IPS-20b (cell line): ENCODE results near the gene GPRC5A.

Experiments
- H3K27ac ChIP-seq: one replicate; pipeline ENCODE4 v1.5.1; 2013; ENCODE audit warnings: low read length
- H3K27me3 ChIP-seq: 2 replicates; pipeline ENCODE4 v1.6.1; 2013; ENCODE audit warnings: mild to moderate bottlenecking, low read length, inconsistent platforms; ENCODE audit not compliant: insufficient read depth
- H3K36me3 ChIP-seq: 2 replicates; pipeline ENCODE4 v1.6.1; 2013; ENCODE audit warnings: low read depth, mild to moderate bottlenecking, inconsistent platforms, low read length, moderate library complexity; ENCODE audit not compliant: insufficient read depth
- H3K4me1 ChIP-seq: 2 replicates; pipeline ENCODE4 v1.6.1; 2013; ENCODE audit warnings: mild to moderate bottlenecking, control low read depth, inconsistent platforms, low read length, moderate library complexity; ENCODE audit not compliant: insufficient read depth
- H3K4me3 ChIP-seq: 2 replicates; pipeline ENCODE4 v1.5.1; 2013; ENCODE audit warnings: mild to moderate bottlenecking, low read length, inconsistent platforms
- H3K9ac ChIP-seq: 2 replicates; pipeline ENCODE4 v1.6.1; 2013; ENCODE audit warnings: low read depth, mild to moderate bottlenecking, inconsistent platforms, low read length, moderate library complexity
- H3K9me3 ChIP-seq: 2 replicates; pipeline ENCODE4 v1.6.1; 2013; ENCODE audit warnings: mild to moderate bottlenecking, low read depth, low read length, inconsistent platforms; ENCODE audit not compliant: insufficient read depth

The GPRC5A gene

GRCh38 chr12:12954356-12954755, 63.0 kb downstream of the GPRC5A start:
- H3K27me3 ChIP-seq = no peaks in the 10 kb centered on the region
- no peak overlapping the region for H3K4me3 ChIP-seq
- H3K4me1 ChIP-seq = no peaks in the 10 kb centered on the region
- no peaks in the 10 kb centered on the region for H3K9me3 ChIP-seq
- no peak overlapping the region for H3K9ac ChIP-seq
- no peak overlapping the region for H3K27ac ChIP-seq
- no peaks in the 10 kb centered on the region for H3K36me3 ChIP-seq

DNA sequence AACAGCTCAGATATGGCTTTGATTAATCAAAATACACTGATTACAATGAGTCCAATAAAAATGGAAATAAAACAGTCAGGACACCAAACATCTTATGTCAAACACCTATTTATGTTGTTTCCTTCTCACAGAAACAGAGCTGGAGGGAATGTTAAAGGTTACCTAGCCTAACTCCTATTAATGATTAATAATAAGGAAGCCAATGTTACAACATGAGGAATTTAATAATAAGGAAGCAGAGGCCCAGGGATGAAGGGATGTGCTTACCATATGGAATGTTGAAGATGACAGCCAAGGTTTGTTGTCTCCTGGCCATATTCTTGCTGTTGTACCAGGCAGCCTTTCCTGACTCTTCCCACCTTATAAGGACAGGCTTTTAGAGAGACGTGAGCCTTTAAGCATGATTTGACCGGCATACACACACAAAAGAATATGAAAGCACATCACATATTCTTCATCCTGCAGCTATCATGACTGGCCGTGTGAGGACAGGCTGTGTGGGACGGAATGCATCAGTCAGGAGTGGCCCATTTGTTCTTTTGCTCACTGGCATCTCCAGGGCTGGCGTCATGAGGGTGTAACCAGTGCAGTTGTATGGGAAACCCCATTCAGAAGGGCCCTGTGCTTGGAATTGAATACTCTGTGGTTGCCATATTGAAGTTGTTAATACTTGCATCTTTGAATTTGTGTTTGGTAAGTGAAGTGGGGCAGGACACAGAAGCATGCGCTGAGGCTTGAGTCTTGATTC, 63.7 kb downstream of the GPRC5A start:
- Histone ChIP-seq H3K4me1 (no peaks in the 10 kb centered on the region), H3K27me3 (no peaks in the 10 kb centered on the region), H3K9me3 (no peaks in the 10 kb centered on the region), H3K4me3 (no peak overlapping the region), H3K27ac (no peak overlapping the region), H3K9ac (no peak overlapping the region), H3K36me3 (no peaks in the 10 kb centered on the region)

DNA sequence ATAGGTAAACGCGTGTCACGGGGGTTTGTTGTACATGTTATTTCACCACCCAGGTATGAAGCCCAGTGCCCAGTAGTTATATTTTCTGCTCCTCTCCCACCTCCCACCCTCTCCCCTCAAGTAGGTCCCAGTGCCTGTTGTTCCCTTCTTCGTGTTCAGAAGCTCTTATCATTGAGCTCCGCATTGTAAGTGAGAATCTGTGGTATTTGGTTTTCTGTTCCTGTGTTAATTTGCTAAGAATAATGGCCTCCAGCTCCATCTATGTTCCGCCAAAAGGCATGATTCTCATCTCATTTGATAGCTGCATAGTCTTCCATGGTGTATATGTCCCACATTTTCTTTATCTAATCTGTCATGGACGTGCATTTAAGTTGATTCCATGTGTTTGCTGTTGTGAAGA, 67.5 kb downstream of the GPRC5A start:
- Histone ChIP-seq H3K27me3 (no peaks in the 10 kb centered on the region), H3K9me3 (no peaks in the 10 kb centered on the region), H3K9ac (no peak overlapping the region), H3K27ac (no peak overlapping the region), H3K4me1 (no peaks in the 10 kb centered on the region), H3K36me3 (no peaks in the 10 kb centered on the region), H3K4me3 (no peak overlapping the region)

GRCh38 chr12:12960639-12961209, 69.4 kb downstream of the GPRC5A start:
- Histone ChIP-seq H3K27me3 (no peaks in the 10 kb centered on the region), H3K9ac (no peak overlapping the region), H3K4me3 (no peak overlapping the region), H3K27ac (no peak overlapping the region), H3K9me3 (no peaks in the 10 kb centered on the region), H3K4me1 (no peaks in the 10 kb centered on the region), H3K36me3 (no peaks in the 10 kb centered on the region)

GRCh38 chr12:12964255-12964654, 72.9 kb downstream of the GPRC5A start:
- H3K9me3 ChIP-seq = no peaks in the 10 kb centered on the region
- no peaks in the 10 kb centered on the region; the same call in 1 of the 2 replicates for H3K36me3 ChIP-seq
- H3K4me3 ChIP-seq = no peak overlapping the region
- no peaks in the 10 kb centered on the region for H3K4me1 ChIP-seq
- no peaks in the 10 kb centered on the region for H3K27me3 ChIP-seq
- H3K9ac ChIP-seq = no peak overlapping the region
- H3K27ac ChIP-seq = no peak overlapping the region

- Histone ChIP-seq H3K4me3 (no peak overlapping the region), H3K4me1 (no peaks in the 10 kb centered on the region), H3K36me3 (no peaks in the 10 kb centered on the region; the same call in 1 of the 2 replicates), H3K9ac (no peak overlapping the region), H3K27ac (no peak overlapping the region), H3K9me3 (no peaks in the 10 kb centered on the region), H3K27me3 (no peaks in the 10 kb centered on the region)
These were observed 74.5 kb downstream of the GPRC5A start for GRCh38 chr12:12965836-12966235.
